ENCODE results near the gene JHY. TPM values are rescaled to one million over a fixed set of nuclear protein-coding genes. Genes with fewer than 3 reads are reported as not detected.

Gene JHY
- total RNA-seq, 1 experiment from 2014 or later, result 0.79 TPM

- no peaks in the 10 kb centered on the region for H3K79me2 ChIP-seq (ENCODE audit: insufficient read depth, low read length)
- H3K14ac ChIP-seq (ENCODE audit: insufficient read depth, low read length), result no peak overlapping the region
- H3K79me1 ChIP-seq (ENCODE audit: insufficient read depth, low read depth, low read length, poor library complexity, severe bottlenecking), result no peaks in the 10 kb centered on the region
- H3K56ac ChIP-seq (ENCODE audit: insufficient read length, low read depth, low read length), result no peak overlapping the region
- no peaks in the 10 kb centered on the region for H3K9me3 ChIP-seq (ENCODE audit: control insufficient read depth, low read depth, low read length)
- no peak overlapping the region for H2BK120ac ChIP-seq (ENCODE audit: low read depth, low read length, poor library complexity, severe bottlenecking)
- no peak overlapping the region for H2AK5ac ChIP-seq (ENCODE audit: insufficient read length, low read length)
- H3K4me2 ChIP-seq (ENCODE audit: insufficient read depth, insufficient read length, low read length), result no peak overlapping the region
- no peak overlapping the region for H4K91ac ChIP-seq (ENCODE audit: insufficient read length, low read depth, low read length)
- peaks cover 5% of the 10 kb centered on the region for H3K4me1 ChIP-seq (ENCODE audit: insufficient read depth, low read length)
- no peak overlapping the region for H3K23ac ChIP-seq (ENCODE audit: insufficient read length, low read depth, low read length)
- no peak overlapping the region for H2BK12ac ChIP-seq (ENCODE audit: insufficient read length, low read depth, low read length)
- no peak overlapping the region for H2BK5ac ChIP-seq (ENCODE audit: insufficient read length, low read length)
- no peaks in the 10 kb centered on the region for H3K23me2 ChIP-seq (ENCODE audit: insufficient read length, low read depth, low read length, poor library complexity, severe bottlenecking)
- Mint-ChIP-seq H3K27me3 (ENCODE audit: low read depth) (no peaks in the 10 kb centered on the region), H3K4me3 (no peak overlapping the region), H3K4me1 (peaks cover 21 to 25% of the 10 kb centered on the region in 2 experiments), H3K27ac (no peak overlapping the region), H3K36me3 (ENCODE audit: insufficient read depth in 1 of 3, low read depth in 3 of 3) (no peaks in the 10 kb centered on the region), H3K9me3 (no peaks in the 10 kb centered on the region)
- H2BK20ac ChIP-seq (ENCODE audit: low read depth, low read length, poor library complexity, severe bottlenecking), result no peak overlapping the region
- no peak overlapping the region for H3K9ac ChIP-seq (ENCODE audit: extremely low read depth, insufficient read length, low read length)
- no peak overlapping the region for H4K5ac ChIP-seq (ENCODE audit: insufficient read length, low read depth, low read length)
- no peak overlapping the region for H3K18ac ChIP-seq (ENCODE audit: insufficient read length, low read depth, low read length)
- no peak for DNase-seq
- H4K20me1 ChIP-seq (ENCODE audit: control insufficient read depth, insufficient read depth, insufficient read length), result no peaks in the 10 kb centered on the region
- no peak overlapping the region for H3K4ac ChIP-seq (ENCODE audit: low read depth, low read length)
- no peak overlapping the region for H4K8ac ChIP-seq (replicated peaks; ENCODE audit: insufficient read length, low read depth, low read length)
- no peak overlapping the region for H3K27ac ChIP-seq (ENCODE audit: insufficient read length, low read depth, low read length)
- H2AFZ ChIP-seq (ENCODE audit: low read length), result no peak overlapping the region
- WGBS (ENCODE audit: extremely low coverage, insufficient read length, low lambda C conversion rate), result no CpG with 5 or more reads among the region's 1 CpG
- H3T11ph ChIP-seq (ENCODE audit: low read length), result no peak overlapping the region
- no peak overlapping the region for H2BK15ac ChIP-seq (ENCODE audit: low read depth, low read length)
- H3K27me3 ChIP-seq (ENCODE audit: insufficient read depth, low read length), result no peaks in the 10 kb centered on the region
- TF ChIP-seq, protein P1, sequence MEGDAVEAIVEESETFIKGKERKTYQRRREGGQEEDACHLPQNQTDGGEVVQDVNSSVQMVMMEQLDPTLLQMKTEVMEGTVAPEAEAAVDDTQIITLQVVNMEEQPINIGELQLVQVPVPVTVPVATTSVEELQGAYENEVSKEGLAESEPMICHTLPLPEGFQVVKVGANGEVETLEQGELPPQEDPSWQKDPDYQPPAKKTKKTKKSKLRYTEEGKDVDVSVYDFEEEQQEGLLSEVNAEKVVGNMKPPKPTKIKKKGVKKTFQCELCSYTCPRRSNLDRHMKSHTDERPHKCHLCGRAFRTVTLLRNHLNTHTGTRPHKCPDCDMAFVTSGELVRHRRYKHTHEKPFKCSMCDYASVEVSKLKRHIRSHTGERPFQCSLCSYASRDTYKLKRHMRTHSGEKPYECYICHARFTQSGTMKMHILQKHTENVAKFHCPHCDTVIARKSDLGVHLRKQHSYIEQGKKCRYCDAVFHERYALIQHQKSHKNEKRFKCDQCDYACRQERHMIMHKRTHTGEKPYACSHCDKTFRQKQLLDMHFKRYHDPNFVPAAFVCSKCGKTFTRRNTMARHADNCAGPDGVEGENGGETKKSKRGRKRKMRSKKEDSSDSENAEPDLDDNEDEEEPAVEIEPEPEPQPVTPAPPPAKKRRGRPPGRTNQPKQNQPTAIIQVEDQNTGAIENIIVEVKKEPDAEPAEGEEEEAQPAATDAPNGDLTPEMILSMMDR (conservative IDR thresholded peaks at IDR 0.05), result no peak
Observed at GRCh38 chr11:122848186-122848585, 34.4 kb upstream of the JHY start.
